ENCODE data around the gene ZGLP1. TPM values are rescaled to one million over a fixed set of nuclear protein-coding genes. Genes with fewer than 3 reads are reported as not detected.

The ZGLP1 gene
- total RNA-seq, 1 donor from 2014 or later, result 6.2 TPM

DNA sequence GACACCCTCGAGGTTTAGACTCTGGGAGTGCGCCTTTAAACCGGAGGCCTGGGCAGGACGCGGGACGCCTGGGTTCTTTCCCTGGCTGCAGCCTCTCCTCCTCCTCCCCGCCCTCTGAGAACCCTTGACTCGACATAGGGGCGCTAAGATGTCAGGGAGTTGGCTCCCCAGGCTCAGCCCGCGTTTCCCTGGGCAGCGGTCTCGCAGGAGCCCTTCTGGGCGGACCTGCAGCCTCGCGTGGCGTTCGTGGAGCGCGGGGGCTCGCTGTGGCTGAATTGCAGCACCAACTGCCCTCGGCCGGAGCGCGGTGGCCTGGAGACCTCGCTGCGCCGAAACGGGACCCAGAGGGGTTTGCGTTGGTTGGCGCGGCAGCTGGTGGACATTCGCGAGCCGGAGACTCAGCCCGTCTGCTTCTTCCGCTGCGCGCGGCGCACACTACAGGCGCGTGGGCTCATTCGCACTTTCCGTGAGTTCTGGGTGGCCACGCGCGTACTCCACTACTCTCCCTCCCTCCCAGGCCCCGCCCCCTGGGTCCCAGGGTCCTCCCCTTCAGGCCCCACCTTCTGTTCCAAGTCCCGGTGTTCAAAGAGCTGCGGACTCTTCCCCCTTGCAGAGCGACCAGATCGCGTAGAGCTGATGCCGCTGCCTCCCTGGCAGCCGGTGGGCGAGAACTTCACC, 18.6 kb downstream of the ZGLP1 start:
- H3K4me3 ChIP-seq, result peak overlapping the region; percentile 68
- H3K27me3 ChIP-seq (ENCODE audit: low read depth), result peaks cover 58% of the 10 kb centered on the region
- DNase-seq, result peak; percentile 90
- H3K4me1 ChIP-seq, result peaks cover 97% of the 10 kb centered on the region
- TF ChIP-seq, protein P1, sequence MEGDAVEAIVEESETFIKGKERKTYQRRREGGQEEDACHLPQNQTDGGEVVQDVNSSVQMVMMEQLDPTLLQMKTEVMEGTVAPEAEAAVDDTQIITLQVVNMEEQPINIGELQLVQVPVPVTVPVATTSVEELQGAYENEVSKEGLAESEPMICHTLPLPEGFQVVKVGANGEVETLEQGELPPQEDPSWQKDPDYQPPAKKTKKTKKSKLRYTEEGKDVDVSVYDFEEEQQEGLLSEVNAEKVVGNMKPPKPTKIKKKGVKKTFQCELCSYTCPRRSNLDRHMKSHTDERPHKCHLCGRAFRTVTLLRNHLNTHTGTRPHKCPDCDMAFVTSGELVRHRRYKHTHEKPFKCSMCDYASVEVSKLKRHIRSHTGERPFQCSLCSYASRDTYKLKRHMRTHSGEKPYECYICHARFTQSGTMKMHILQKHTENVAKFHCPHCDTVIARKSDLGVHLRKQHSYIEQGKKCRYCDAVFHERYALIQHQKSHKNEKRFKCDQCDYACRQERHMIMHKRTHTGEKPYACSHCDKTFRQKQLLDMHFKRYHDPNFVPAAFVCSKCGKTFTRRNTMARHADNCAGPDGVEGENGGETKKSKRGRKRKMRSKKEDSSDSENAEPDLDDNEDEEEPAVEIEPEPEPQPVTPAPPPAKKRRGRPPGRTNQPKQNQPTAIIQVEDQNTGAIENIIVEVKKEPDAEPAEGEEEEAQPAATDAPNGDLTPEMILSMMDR (IDR thresholded peaks at IDR 0.05), result no peak
- peak overlapping the region; percentile 80 for H3K27ac ChIP-seq
- H3K9me3 ChIP-seq, result no peaks in the 10 kb centered on the region
- intact Hi-C loops (cut with DNase I), result no loop called here
- peaks cover 2% of the 10 kb centered on the region for H3K36me3 ChIP-seq
- ATAC-seq, result peak; percentile 35 to 58

DNA sequence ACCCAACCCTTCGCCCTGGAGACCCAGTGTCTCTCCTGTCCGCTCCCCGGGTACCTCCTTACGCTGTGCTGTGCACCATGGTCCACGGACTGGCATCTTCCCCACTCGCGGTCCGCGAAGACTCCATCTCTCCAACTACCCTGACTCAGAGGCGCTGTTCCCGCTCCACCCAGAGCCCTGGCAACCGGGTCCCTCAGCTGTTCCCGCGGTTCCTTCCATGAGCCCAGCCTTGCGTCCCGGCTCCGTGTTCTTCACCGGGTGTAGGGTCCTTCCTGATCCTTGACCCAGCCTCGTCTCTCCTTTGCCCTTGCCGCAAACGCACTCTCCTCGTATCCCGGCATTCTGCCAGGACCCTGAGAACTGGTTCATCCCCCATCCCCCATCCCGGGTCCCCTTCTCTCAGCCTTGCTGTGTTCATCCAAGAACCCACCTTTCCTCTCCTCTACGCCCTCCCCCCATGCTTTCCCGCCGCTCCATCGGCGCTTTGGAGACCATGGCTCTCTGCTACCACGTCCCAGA, 19.2 kb downstream of the ZGLP1 start:
- Histone ChIP-seq H3K4me3 (peak overlapping the region; percentile 68), H3K4me1 (peaks cover 97% of the 10 kb centered on the region), H3K27me3 (ENCODE audit: low read depth) (peaks cover 57% of the 10 kb centered on the region), H3K9me3 (no peaks in the 10 kb centered on the region), H3K27ac (peak overlapping the region; percentile 80), H3K36me3 (peaks cover 8% of the 10 kb centered on the region)
- intact Hi-C loops (cut with DNase I), result no loop called here
- ATAC-seq (no peak), DNase-seq (no peak)
- TF ChIP-seq, protein P1 (IDR thresholded peaks at IDR 0.05), result no peak

- H3K27me3 ChIP-seq (ENCODE audit: low read depth), result peaks cover 52% of the 10 kb centered on the region
- no peaks in the 10 kb centered on the region for H3K9me3 ChIP-seq
- TF ChIP-seq, protein P1 (IDR thresholded peaks at IDR 0.05), result no peak
- peak within 1 kb of the TSS; percentile 80 for H3K27ac ChIP-seq
- H3K4me1 ChIP-seq, result peaks cover 97% of the 10 kb centered on the region
- peak within 1 kb of the TSS; percentile 68 for H3K4me3 ChIP-seq
- intact Hi-C loops (cut with DNase I), result no loop called here
- DNase-seq (no peak), ATAC-seq (peak; percentile 0 to 1)
- peaks cover 14% of the 10 kb centered on the region for H3K36me3 ChIP-seq
Observed at GRCh38 chr19:10289836-10290356, 19.7 kb downstream of the ZGLP1 start, which contains the start of gene ICAM5. ICAM5 (plus strand) TSS chr19:10289952; CDS start chr19:10290044, 92 bp downstream.

GRCh38 chr19:10289167-10289835, 20.3 kb downstream of the ZGLP1 start:
- peak; percentile 83 for DNase-seq
- ATAC-seq, result peak; percentile 12 to 26
- intact Hi-C loops (cut with DNase I), result no loop called here
- peak overlapping the region; percentile 68 for H3K4me3 ChIP-seq
- peaks cover 19% of the 10 kb centered on the region for H3K36me3 ChIP-seq
- peak overlapping the region; percentile 4 for H3K27ac ChIP-seq
- peaks cover 97% of the 10 kb centered on the region for H3K4me1 ChIP-seq
- TF ChIP-seq, protein P1 (IDR thresholded peaks at IDR 0.05), result no peak
- H3K27me3 ChIP-seq (ENCODE audit: low read depth), result peaks cover 46% of the 10 kb centered on the region
- H3K9me3 ChIP-seq, result no peaks in the 10 kb centered on the region

GRCh38 chr19:10288662-10289166, 20.9 kb downstream of the ZGLP1 start:
- peaks cover 25% of the 10 kb centered on the region for H3K36me3 ChIP-seq
- peaks cover 41% of the 10 kb centered on the region for H3K27me3 ChIP-seq (ENCODE audit: low read depth)
- TF ChIP-seq, protein P1 (IDR thresholded peaks at IDR 0.05), result no peak
- peak overlapping the region; percentile 68 for H3K4me3 ChIP-seq
- H3K9me3 ChIP-seq, result no peaks in the 10 kb centered on the region
- ATAC-seq (peak; percentile 6 to 22), DNase-seq (peak; percentile 76)
- peak overlapping the region; percentile 4 for H3K27ac ChIP-seq
- peaks cover 100% of the 10 kb centered on the region for H3K4me1 ChIP-seq
- intact Hi-C loops (cut with DNase I), result no loop called here

Data from lower lobe of right lung (tissue), 2 donors.